DMS153 (cell line): ENCODE results near the gene NAA80.
"Not testable (repeated sequence)": the region's sequence is repeated elsewhere in the genome, so short reads cannot be mapped to it uniquely, and the experiment has no call there.

Source experiments
- DNase-seq: peaks from one replicate; lab custom pipeline; 2025; lab: John Stamatoyannopoulos, UW

Gene NAA80

GRCh38 chr3:50314342-50314741 lies 15.1 kb upstream of the NAA80 start:
- DNase-seq = no peak

- not testable (repeated sequence) for DNase-seq
These were observed 12.8 kb upstream of the NAA80 start for GRCh38 chr3:50312041-50312440.

DNA sequence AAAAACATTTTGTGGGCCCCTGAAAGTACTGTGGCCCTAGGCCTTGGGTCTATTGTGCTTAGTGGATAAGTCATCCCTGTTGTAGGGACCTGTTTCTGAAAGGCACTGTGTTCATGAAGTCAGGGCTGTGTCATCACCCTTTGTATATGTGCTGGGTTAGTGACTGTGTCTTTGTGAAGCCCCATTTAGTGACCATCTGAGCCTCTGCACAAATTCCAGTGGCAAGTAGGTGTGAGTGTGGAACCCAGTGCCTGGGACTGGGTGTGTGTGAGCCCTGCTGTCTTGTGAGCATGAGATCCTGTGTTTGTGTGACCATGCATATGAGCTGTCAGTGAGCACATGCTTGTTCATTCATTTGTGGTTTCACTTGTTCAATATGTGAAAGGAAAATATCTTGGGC lies 5.4 kb upstream of the NAA80 start:
- DNase-seq = no peak

- no peak for DNase-seq
These were observed 4.0 kb upstream of the NAA80 start, which contains the start of gene HYAL1 for GRCh38 chr3:50303013-50303815. TSS of gene HYAL1 (minus strand) at chr3:50303574. CDS start at chr3:50302956, 618 bp downstream.

- no peak for DNase-seq
These were observed 3.1 kb upstream of the NAA80 start for GRCh38 chr3:50302095-50303012.

DNA sequence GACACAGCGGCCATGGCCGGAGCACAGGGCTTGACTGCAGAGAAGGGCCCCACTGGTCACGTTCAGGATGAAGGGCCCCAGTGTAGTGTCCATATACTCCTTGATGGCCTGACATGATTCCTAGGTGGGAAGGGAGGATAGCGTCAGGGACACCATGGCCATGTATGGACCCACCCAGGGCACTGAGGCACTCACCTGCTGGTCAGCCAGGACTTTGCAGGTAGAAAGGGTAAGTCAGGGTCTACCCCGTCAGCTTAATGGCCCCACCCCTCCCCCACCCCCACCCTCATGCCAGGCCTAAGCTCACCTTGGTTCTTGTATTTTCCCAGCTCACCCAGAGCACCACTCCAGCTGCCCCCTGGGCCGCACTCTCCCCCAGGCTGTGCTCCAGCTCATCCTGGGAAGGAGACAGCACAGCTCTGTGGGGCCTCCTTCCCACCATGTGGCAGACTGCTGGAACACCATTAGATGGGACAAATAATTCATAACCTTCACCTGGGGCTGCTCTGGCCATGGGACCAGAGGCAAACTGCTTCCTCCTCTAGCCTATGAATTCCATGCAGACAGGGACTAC lies 1.6 kb upstream of the NAA80 start:
- no peak for DNase-seq

GRCh38 chr3:50299929-50300680 lies 900 bp upstream of the NAA80 start:
- no peak for DNase-seq

GRCh38 chr3:50299638-50299928 lies 378 bp upstream of the NAA80 start:
- DNase-seq = no peak

GRCh38 chr3:50297896-50298725 lies 1.1 kb downstream of the NAA80 start:
- no peak for DNase-seq

DNA sequence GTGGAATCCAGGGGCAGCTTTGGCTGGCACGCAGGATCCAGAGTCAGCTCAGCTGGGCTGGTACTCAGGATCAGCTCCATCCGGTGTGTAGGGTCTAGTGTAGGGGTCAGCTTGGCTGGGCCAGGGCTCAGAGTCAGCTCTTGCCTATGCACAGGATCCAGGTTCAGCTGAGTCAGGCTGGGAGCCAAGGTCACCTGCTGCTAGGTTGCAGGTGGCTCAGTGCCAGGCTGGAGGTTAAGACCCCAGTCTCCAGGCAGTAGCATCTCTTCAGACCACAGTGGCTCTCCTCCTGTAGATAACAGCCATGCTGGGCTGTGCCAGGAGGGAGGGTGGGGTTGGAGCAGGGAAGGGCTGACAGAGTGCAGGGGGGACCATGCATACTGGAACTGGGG lies 1.8 kb downstream of the NAA80 start:
- DNase-seq = no peak

DNA sequence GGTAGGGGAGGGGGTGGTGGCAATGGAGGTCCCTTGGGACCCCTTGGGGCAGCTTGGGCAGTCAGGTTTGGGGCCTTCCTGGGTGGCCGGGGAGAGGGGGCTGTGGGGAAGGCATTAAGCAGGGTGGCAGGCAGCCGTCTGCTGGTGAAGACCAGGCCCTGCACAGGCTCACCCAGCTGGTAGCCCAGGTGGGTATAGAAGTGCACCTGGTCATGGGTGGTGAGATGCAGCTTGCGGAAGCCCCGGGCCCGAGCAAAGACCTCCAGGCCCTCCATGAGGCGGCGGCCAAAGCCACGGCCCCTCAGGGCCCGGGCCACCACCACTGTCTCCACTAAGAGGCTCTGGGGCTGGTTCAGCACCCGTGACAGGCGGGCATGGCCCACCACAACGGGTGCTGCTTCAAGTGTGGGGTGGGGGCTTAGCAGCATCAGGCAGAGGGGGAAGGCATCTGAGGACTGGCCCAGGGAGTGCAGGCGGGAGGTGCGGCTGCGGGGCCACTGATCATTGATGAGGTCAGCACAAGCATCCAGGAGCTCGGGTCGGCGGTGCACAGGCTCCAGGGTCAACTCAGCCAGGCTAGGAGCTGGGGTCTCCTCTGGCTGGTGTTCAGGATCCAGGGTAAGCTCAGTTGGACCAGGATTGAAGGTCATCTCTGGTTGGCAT lies 2.4 kb downstream of the NAA80 start:
- DNase-seq = no peak

DNA sequence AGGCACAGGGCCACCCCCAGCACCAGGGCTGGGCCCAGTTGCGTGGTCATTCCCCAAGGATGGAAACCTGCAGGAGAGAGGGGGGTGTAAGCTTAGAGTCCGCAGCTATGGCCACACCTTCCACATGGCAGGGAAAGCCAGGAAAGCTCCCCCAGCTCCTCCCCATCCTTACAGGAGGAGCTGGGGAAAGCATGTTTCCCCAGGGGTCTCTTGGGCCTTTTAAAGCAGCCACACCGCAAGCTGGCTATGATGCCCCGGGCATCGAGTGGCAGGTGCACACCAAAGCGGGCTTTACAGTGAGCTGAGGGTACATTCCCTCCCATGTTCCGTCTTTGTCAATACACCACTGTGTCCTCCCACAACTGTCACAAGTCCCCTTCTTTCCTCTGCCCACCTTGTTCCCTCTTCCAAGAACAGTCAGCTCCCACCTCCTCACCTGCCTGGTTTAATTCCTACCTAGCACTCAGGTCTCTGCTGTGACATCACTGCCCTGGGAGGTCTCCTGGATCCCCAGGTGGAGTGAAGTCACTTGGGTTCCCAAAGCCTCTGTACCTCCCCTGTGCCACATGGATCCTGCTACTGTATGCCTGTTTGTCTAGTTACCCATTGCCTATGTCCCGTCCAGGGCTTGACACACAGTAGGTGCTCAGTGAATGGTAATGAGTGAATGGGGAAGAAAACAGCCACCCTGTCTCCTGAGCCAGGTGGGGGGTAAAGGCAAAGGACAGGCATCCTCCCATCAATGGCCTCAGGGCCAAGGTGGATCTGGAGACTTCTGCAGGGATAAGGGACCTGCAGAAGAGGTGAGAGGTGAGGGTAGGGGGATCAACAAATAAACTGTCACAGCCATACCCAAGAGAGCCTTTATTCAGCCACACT lies 3.4 kb downstream of the NAA80 start:
- no peak for DNase-seq

- DNase-seq = no peak
These were observed 4.5 kb downstream of the NAA80 start for GRCh38 chr3:50294492-50295403.

- DNase-seq = no peak
These were observed 5.1 kb downstream of the NAA80 start for GRCh38 chr3:50294089-50294488.

GRCh38 chr3:50293079-50293801 lies 6.0 kb downstream of the NAA80 start:
- DNase-seq = no peak

DNA sequence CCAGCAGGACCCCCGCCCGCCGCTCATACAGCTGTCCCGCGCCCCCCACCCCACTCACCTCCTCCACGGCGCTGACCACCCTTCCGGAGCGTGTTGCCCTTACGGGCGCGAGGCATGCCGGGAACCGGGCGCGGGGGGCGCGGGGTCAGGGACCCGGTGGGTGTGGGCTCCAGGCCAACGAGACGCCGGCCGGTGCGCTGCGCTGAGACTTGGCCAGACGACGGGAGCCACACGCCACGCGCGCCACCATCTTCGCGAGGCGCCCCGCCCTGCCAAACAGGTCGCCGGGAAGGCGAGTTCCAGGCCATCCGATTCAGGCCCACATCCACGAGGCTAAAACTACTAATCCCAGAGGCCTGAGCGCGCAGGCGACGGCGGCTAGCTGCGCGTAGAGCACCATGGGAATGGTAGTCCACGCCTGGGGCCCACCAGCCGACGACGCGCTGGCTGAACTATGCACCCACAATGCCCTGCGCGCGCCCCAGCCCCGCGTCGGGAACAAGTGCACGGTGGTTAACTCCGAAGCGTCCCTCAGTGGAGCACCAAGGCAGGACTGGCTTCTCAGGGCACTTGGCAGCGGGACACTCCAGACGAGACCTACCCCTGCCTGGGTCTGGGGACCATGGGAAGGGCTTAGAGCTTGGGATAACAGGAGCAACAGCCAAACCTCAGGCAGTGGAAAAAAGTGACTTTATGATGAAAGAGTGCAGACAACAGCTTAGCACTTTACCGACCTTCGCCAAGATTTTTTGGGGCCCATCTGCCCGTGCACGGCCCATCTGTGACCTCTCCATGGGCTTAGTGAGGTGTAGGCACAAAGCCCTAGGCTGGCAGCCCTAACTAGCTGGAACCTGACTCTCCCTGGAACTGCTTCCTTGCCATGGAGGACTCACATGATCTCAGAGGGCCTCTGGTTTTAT lies 6.8 kb downstream of the NAA80 start, which contains the start of gene IFRD2:
Gene IFRD2, minus strand, starts transcription at position 271 of the 920 bp plus-strand sequence. Its CDS starts 155 bp downstream, at position 116.
- peak; percentile 86 for DNase-seq
